ENCODE measurements around the gene PCYT2. TPM values are rescaled to one million over a fixed set of nuclear protein-coding genes. Genes with fewer than 3 reads are reported as not detected.

PCYT2 gene
- total RNA-seq, 1 donor = 43.9 TPM

GRCh38 chr17:81914103-81914850, 3.1 kb upstream of the PCYT2 start:
- no peak for DNase-seq (ENCODE audit: low read depth in 2 of 3, low spot score in 2 of 3)

DNA sequence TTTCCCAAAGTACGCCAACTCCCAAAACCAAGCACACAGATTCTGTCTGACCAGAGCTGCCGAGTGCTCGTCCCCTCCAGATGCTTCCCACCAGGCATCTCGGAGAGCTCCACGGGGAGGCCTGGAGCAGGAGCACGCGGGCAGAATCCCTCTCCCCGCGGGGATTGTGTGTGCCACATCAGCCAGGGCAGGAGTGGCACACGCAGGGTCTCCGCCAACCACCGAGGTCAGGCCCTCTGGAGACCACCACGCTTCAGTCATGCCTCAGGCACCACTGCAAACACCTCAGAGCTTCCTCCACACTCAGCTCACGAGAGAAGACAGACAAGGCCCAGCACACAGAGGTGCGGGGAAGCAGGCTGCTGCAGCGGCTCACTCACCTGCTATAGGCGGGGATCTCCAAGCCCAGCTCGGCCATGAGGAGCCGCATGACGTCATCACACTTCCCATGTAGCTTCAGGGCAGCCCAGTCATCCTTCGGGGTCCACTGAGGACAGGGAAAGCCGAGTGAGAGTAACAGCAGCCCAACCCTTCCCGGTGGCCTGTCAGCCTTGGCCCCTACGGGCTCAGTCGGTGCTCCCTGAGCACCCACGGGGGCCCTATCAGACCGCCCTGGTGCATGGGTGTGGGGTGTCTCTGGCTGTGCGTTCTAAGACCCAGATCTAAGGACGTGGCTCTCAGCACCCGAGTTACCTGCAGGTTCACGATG, 2.3 kb upstream of the PCYT2 start:
- no peak for DNase-seq (ENCODE audit: low read depth in 2 of 3, low spot score in 2 of 3)

DNA sequence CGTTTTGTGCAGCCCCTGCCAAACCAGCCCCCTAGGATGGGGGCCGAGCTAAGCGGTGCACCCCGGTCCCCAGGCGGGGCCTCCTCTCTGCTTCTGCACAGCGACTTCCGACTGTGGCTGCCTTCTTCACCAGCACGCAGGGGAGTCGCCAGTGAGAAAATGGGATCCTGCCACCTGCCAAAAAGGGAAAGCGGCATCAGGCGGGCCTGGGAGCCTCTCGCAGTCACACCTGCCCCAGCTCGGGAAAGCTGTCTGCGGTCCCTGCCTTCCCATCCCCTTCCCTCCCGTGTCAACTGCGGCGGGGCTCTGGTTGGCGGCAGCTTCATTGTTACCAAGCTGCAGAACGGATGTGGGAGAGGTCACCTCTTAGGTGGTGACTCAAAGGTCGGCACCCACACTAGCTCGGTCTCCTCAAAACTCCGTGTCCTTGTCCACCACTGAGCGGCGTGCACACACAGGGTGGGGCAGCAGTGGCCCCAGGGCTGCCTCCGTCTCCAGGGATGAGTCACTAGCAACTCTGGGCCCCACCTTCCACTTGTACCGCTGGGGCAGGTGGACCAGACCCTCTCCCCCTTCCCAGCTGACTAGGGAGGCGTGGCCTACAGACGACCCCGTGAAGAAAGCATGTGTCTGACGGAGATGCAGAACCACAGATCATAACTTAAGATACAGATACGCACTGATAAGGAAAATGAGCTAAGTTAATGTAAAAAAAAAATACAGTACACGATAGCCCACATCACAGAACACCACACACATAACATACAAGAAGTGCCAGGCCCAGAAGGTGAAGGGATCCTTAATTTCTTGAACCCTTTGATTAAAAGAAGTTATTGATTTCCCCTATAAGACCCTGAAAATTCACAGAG, 1.5 kb upstream of the PCYT2 start:
- no peak for DNase-seq (ENCODE audit: low read depth in 2 of 3, low spot score in 2 of 3)

GRCh38 chr17:81911969-81912368, 770 bp upstream of the PCYT2 start:
- no peak for DNase-seq (ENCODE audit: low read depth in 2 of 3, low spot score in 2 of 3)

DNA sequence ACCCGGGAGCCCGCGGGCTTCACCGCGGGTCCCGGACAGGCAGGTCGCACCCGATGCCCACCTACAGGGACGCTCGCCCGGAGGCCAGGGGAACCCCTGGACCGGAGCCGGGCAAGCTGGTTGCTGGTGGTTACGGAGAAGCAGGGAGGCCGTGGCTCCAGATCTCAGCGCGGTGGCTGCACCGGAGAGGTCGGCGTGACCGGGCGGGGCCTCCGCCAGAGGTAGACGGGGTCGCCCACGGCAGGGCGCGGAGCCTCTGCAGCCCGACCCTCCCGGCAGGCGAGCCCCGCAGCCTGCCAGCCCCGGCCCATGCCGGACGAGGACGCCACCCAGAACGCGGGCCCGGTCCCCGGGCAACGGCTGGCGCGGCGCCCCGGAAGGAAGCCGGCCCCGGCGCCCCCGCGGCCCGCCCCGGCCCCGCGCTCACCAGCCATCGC, 341 bp downstream of the PCYT2 start:
- DNase-seq (ENCODE audit: low read depth in 2 of 3, low spot score in 2 of 3) = no peak

DNA sequence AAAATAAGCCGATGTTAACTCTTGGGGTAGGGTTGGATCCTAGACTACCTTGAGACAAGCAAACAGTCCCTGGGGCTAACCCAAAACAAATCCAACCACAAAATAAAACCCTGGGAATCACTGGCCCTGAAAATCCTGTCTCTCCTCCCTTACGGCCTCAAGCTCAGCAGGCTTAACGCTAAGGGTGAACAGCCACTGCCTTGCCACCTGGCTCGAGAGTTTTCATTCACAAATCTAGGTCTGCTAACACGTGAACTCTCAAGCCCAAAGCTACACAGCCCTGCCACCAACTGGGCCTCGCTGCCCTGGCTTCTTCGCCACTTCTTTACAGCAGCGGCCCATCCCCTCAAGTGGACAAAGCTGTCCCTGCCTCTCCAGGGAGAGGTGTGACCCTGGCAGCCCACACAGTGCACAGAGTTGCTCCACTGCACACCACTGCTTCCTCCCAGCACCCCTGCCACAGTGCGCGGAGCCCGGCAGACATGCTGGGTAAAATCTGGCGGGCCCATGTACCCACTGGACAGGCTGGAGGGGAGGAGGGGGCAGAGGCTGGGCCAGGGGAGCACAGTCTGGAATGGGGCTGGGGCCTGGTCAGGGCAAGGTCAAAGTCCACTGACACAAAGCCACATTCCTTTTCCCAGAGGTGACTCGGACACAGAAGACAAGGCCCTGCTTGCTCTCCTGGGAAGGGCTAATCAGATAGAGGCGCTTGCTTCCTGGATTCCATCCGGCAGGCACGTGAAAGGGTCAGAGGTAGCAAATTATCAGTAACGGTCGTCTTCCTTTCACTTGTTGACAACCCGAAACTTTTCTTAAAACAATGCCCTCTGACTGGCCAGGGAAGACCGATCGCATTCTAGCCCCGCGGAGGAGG, 996 bp downstream of the PCYT2 start:
- no peak for DNase-seq (ENCODE audit: low read depth in 2 of 3, low spot score in 2 of 3)

DNA sequence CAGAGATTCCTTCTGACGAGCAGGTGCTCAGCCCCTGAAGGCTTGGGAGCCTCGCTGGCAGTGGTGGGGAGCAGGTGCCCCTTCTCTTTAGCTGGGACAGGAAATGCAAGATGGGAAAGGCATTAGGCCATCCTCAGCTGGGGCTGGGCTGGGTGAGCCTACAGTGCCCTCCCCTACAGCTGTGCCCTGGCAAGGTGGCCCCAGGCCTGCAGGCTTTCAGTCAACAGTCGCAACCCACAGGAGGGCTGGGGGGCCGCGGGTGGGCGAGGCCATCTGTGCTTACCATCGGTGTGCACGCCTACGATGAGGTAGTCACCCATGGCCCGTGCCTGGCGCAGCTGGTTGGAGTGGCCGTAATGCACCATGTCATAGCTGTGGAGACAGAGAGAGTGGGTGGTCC, 2.0 kb downstream of the PCYT2 start:
- no peak for DNase-seq (ENCODE audit: low read depth in 2 of 3, low spot score in 2 of 3)

- DNase-seq (ENCODE audit: low read depth in 2 of 3, low spot score in 2 of 3) = no peak
These were observed 2.4 kb downstream of the PCYT2 start for GRCh38 chr17:81908793-81909192.

GRCh38 chr17:81907219-81908145, 3.7 kb downstream of the PCYT2 start:
- DNase-seq (ENCODE audit: low read depth in 2 of 3, low spot score in 2 of 3) = no peak

GRCh38 chr17:81906476-81907218, 4.6 kb downstream of the PCYT2 start:
- no peak for DNase-seq (ENCODE audit: low read depth in 2 of 3, low spot score in 2 of 3)

DNA sequence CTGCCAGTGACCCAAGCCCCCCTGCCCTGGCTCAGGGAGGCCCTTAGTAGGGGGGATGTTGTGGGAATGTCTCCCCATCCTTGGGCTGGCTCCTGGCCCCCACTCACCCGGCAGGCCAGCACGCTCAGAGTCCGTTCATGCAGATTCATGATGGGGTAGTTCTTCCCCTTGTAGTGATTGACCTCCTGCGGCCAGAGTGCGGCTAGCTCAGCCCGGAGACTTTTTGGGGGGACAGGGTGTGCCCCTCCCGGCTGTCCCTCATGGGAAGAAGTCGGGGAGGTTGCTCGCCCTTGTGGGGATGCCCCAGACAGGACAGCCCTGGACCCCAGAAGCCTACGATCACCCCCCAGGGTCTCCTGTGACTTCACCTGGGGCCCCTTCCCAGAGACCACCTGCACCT, 5.2 kb downstream of the PCYT2 start:
- no peak for DNase-seq (ENCODE audit: low read depth in 2 of 3, low spot score in 2 of 3)

DNA sequence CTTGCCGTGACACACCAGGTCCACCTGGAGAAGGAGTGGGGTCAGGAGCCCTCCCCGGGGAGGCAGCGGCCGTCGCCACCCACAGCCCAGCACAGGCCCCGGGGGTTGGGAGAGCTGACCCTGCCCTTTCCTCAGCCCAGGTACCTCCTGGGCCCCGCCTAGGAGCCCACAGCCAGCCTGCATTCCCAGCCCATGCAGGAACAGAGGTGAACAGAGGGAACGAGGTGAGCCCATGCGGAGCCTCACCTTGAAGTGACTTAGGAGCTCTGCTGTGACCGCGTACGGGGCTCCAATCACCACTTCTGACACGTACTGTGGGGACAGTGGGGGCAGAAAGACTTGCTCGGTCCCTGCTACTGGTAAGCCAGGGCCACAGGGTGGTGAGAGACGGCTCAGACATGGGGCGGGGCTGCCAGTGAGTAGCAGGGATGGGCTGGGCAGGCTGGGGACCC, 5.7 kb downstream of the PCYT2 start:
- no peak for DNase-seq (ENCODE audit: low read depth in 2 of 3, low spot score in 2 of 3)

- DNase-seq (ENCODE audit: low read depth in 2 of 3, low spot score in 2 of 3) = no peak
These were observed 6.4 kb downstream of the PCYT2 start for GRCh38 chr17:81904600-81905423.

GRCh38 chr17:81903896-81904599, 7.2 kb downstream of the PCYT2 start:
- no peak for DNase-seq (ENCODE audit: low read depth in 2 of 3, low spot score in 2 of 3)

- DNase-seq (ENCODE audit: low read depth in 2 of 3, low spot score in 2 of 3) = no peak
These were observed 7.8 kb downstream of the PCYT2 start for GRCh38 chr17:81903415-81903831.

GRCh38 chr17:81902653-81903414, 8.4 kb downstream of the PCYT2 start:
- DNase-seq (ENCODE audit: low read depth in 2 of 3, low spot score in 2 of 3) = no peak
